ENCODE measurements around the gene PRTN3. TPM values are rescaled to one million over a fixed set of nuclear protein-coding genes. Genes with fewer than 3 reads are reported as not detected.
A peak's percentile ranks its signal among the peaks of the same experiment; 100 is the strongest.

PRTN3 gene
- total RNA-seq, 1 experiment from 2014 or later = not detected

GRCh38 chr19:867301-867793 lies 26.5 kb downstream of the PRTN3 start:
- no peak overlapping the region for H3K4me3 Mint-ChIP-seq (ENCODE audit: unreplicated experiment)
- H3K9me3 Mint-ChIP-seq (ENCODE audit: unreplicated experiment) = no peaks in the 10 kb centered on the region
- POLR2A ChIA-PET = no interaction called here
- CTCF ChIA-PET = no interaction called here
- no peak for DNase-seq (ENCODE audit: unreplicated experiment)
- BruUV-seq (replicated peaks) = no TSS peak
- H3K27ac Mint-ChIP-seq (ENCODE audit: low read depth, unreplicated experiment) = no peak overlapping the region
- H3K27me3 Mint-ChIP-seq (ENCODE audit: insufficient read depth, unreplicated experiment) = no peaks in the 10 kb centered on the region
- intact Hi-C loops (cut with micrococcal nuclease) = no loop called here
- peaks cover 25% of the 10 kb centered on the region for H3K4me1 Mint-ChIP-seq (ENCODE audit: insufficient read depth, unreplicated experiment)
- H3K36me3 Mint-ChIP-seq (ENCODE audit: insufficient read depth, unreplicated experiment) = peaks cover 26% of the 10 kb centered on the region
- TF ChIP-seq, protein P1, sequence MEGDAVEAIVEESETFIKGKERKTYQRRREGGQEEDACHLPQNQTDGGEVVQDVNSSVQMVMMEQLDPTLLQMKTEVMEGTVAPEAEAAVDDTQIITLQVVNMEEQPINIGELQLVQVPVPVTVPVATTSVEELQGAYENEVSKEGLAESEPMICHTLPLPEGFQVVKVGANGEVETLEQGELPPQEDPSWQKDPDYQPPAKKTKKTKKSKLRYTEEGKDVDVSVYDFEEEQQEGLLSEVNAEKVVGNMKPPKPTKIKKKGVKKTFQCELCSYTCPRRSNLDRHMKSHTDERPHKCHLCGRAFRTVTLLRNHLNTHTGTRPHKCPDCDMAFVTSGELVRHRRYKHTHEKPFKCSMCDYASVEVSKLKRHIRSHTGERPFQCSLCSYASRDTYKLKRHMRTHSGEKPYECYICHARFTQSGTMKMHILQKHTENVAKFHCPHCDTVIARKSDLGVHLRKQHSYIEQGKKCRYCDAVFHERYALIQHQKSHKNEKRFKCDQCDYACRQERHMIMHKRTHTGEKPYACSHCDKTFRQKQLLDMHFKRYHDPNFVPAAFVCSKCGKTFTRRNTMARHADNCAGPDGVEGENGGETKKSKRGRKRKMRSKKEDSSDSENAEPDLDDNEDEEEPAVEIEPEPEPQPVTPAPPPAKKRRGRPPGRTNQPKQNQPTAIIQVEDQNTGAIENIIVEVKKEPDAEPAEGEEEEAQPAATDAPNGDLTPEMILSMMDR (IDR thresholded peaks at IDR 0.05; ENCODE audit: unreplicated experiment) = no peak

- ChIA-PET CTCF (no interaction called here), POLR2A (no interaction called here)
- Mint-ChIP-seq H3K36me3 (ENCODE audit: insufficient read depth, unreplicated experiment) (peaks cover 26% of the 10 kb centered on the region), H3K4me3 (ENCODE audit: unreplicated experiment) (no peak overlapping the region), H3K27ac (ENCODE audit: low read depth, unreplicated experiment) (no peak overlapping the region), H3K27me3 (ENCODE audit: insufficient read depth, unreplicated experiment) (no peaks in the 10 kb centered on the region), H3K4me1 (ENCODE audit: insufficient read depth, unreplicated experiment) (peaks cover 24% of the 10 kb centered on the region), H3K9me3 (ENCODE audit: unreplicated experiment) (no peaks in the 10 kb centered on the region)
- intact Hi-C loops (cut with micrococcal nuclease) = no loop called here
- TF ChIP-seq, protein P1 (IDR thresholded peaks at IDR 0.05; ENCODE audit: unreplicated experiment) = no peak
- DNase-seq (ENCODE audit: unreplicated experiment) = no peak
- TSS peak; percentile 58 for BruUV-seq (replicated peaks)
Observed at GRCh38 chr19:867855-868457, 27.2 kb downstream of the PRTN3 start.

DNA sequence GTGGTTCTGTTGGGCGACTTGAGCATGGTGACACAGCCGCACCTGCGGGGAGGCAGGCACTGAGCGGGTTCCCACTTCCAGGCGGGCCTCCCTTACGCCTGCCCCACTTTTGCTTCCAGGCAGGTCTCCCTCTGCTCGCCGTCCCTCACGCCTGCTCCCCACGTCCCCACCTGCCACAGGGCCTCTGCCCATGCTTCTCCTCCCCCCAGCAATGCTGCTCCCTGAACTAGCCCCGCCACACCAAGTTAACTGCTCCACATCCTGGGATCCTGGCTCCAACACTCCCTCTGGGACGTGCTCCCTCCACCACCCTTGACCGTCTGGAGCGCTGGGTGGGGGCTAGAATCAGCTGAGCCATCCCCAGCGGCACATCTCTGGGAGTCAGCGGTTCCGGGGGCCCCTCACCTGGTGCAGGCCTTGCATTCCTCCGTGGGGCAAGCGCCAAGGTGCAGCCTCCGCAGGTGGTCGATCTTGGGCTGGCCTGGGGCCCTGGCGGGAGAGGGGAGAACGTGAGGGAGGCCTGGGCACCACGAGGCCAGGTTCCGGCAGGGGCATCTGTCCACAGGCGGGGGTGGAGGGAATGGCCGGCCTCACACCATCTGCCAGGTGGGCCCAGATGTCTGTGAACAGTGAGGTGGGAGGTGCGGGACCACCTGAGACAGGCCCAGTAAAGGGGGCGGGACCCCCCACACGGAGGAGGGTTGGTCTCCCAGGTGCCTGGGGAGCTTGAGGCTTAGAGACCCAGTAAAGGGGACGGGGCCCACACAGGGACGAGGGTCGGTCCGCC lies 27.9 kb downstream of the PRTN3 start:
- TF ChIP-seq, protein P1 (IDR thresholded peaks at IDR 0.05; ENCODE audit: unreplicated experiment) = no peak
- POLR2A ChIA-PET = no interaction called here
- no peaks in the 10 kb centered on the region for H3K9me3 Mint-ChIP-seq (ENCODE audit: unreplicated experiment)
- H3K27ac Mint-ChIP-seq (ENCODE audit: low read depth, unreplicated experiment) = no peak overlapping the region
- H3K4me1 Mint-ChIP-seq (ENCODE audit: insufficient read depth, unreplicated experiment) = peaks cover 24% of the 10 kb centered on the region
- intact Hi-C loops (cut with micrococcal nuclease) = no loop called here
- DNase-seq (ENCODE audit: unreplicated experiment) = no peak
- H3K27me3 Mint-ChIP-seq (ENCODE audit: insufficient read depth, unreplicated experiment) = no peaks in the 10 kb centered on the region
- no peak overlapping the region for H3K4me3 Mint-ChIP-seq (ENCODE audit: unreplicated experiment)
- H3K36me3 Mint-ChIP-seq (ENCODE audit: insufficient read depth, unreplicated experiment) = peaks cover 26% of the 10 kb centered on the region
- CTCF ChIA-PET = no interaction called here
- BruUV-seq (replicated peaks) = no TSS peak
